Keratinocyte (primary cell): ENCODE results near the gene ECI1. TPM values are rescaled to one million over a fixed set of nuclear protein-coding genes. Genes with fewer than 3 reads are reported as not detected.
A peak's percentile ranks its signal among the peaks of the same experiment; 100 is the strongest.

Experiments used
- DNase-seq: peaks from one replicate; pipeline ENCODE4 v3.0.0-alpha.2; 2011; ENCODE audit warnings: low read depth, missing footprints, low spot score
- FAIRE-seq: peaks from 2 replicates; lab custom pipeline; 2011; peaks lifted over from hg19 to GRCh38; lab: Jason Lieb, UNC
- H2AFZ ChIP-seq: 2 replicates; pipeline ENCODE4 v1.6.0; 2012; ENCODE audit warnings: low read length, control low read depth, inconsistent platforms; ENCODE audit not compliant: control insufficient read depth
- H3K27ac ChIP-seq: 2 replicates; pipeline ENCODE4 v1.5.1; 2011; ENCODE audit warnings: low read length; ENCODE audit not compliant: control insufficient read depth, insufficient read depth
- H3K27me3 ChIP-seq: 3 replicates; pipeline ENCODE4 v1.6.0; 2011; ENCODE audit warnings: low read length; ENCODE audit not compliant: control insufficient read depth, insufficient read depth; ENCODE audit errors: extremely low read depth
- H3K36me3 ChIP-seq, 2 experiments: 2 replicates in 1 of 2; 3 replicates in 1 of 2; pipeline ENCODE4 v1.5.1; 2011; ENCODE audit warnings: low read length in 2 of 2, mild to moderate bottlenecking in 1 of 2; ENCODE audit not compliant: control insufficient read depth in 2 of 2, insufficient read depth in 2 of 2; ENCODE audit errors: extremely low read depth in 1 of 2
- H3K4me1 ChIP-seq: 3 replicates; pipeline ENCODE4 v1.5.1; 2011; ENCODE audit warnings: low read length; ENCODE audit not compliant: control insufficient read depth, insufficient read depth; ENCODE audit errors: extremely low read depth
- H3K4me2 ChIP-seq: 3 replicates; pipeline ENCODE4 v1.6.0; 2011; ENCODE audit warnings: low read depth, low read length; ENCODE audit not compliant: control insufficient read depth, insufficient read depth; ENCODE audit errors: extremely low read depth
- H3K4me3 ChIP-seq, 3 experiments: fragments of 200-600 bp in 1 of 3; sonication (generic) in 1 of 3; 2 replicates in 2 of 3; 3 replicates in 1 of 3; pipeline ENCODE4 v1.5.1; 2011 to 2016; ENCODE audit warnings: low read length in 3 of 3, mild to moderate bottlenecking in 3 of 3, control low read depth in 2 of 3, inconsistent platforms in 1 of 3, low read depth in 1 of 3, mixed read lengths in 1 of 3, mixed run types in 1 of 3, moderate library complexity in 1 of 3; ENCODE audit not compliant: control insufficient read depth in 2 of 3, insufficient read depth in 2 of 3; ENCODE audit errors: extremely low read depth in 1 of 3
- H3K79me2 ChIP-seq: 2 replicates; pipeline ENCODE4 v1.6.0; 2012; ENCODE audit warnings: low read length; ENCODE audit not compliant: control insufficient read depth, insufficient read depth
- H3K9ac ChIP-seq: 3 replicates; pipeline ENCODE4 v1.6.0; 2011; ENCODE audit warnings: low read length; ENCODE audit not compliant: control insufficient read depth, insufficient read depth; ENCODE audit errors: extremely low read depth
- H3K9me1 ChIP-seq: 3 replicates; pipeline ENCODE4 v1.6.0; 2011; ENCODE audit warnings: low read length; ENCODE audit not compliant: control insufficient read depth, insufficient read depth; ENCODE audit errors: extremely low read depth
- H3K9me3 ChIP-seq: 2 replicates; pipeline ENCODE4 v1.5.1; 2012; ENCODE audit warnings: low read depth, low read length; ENCODE audit not compliant: control insufficient read depth
- H4K20me1 ChIP-seq: 3 replicates; pipeline ENCODE4 v1.6.0; 2011; ENCODE audit warnings: low read length; ENCODE audit not compliant: control insufficient read depth, insufficient read depth; ENCODE audit errors: extremely low read depth
- EZH2 ChIP-seq: IDR thresholded peaks from one replicate; pipeline ENCODE4 v1.6.1; 2012; ENCODE audit warnings: inconsistent platforms, mild to moderate bottlenecking, low read length, moderate library complexity
- dilution Hi-C: fragments of 300-500 bp; cut with MboI; formaldehyde crosslinking; loops from one replicate; pipeline ENCODE4 v1.7.0; 2020; ENCODE audit warnings: low sequenced_read_pairs; ENCODE audit not compliant: extremely low pct_ligation_motif_present
- polyA minus RNA-seq, 3 experiments: library from RNA; depleted of rRNA, polyadenylated mRNA; stranded (reverse); fragments of >200 nt; gene quantifications; 1 replicate in 1 of 3; 2 replicates in 1 of 3; 3 replicates in 1 of 3; pipeline ENCODE4 v1.2.3, GENCODE V29; 2011
- polyA plus RNA-seq, 5 experiments: library from polyadenylated mRNA; depleted of rRNA in 3 of 5; stranded (reverse) in 3 of 5; stranded (forward) in 1 of 5; unstranded in 1 of 5; fragments of >200 nt; gene quantifications; 1 replicate in 1 of 5; 2 replicates in 3 of 5; 3 replicates in 1 of 5; pipeline versions ENCODE4 v1.2.1 to v1.2.3, GENCODE V29; 2011 to 2012; ENCODE audit warnings: missing spikeins in 2 of 5, low read depth in 1 of 5, low replicate concordance in 1 of 5
- TF ChIP-seq, protein P1 (sequence below), 3 experiments: IDR thresholded peaks in 1 of 3; conservative IDR thresholded peaks in 1 of 3; optimal IDR thresholded peaks in 1 of 3; 2 replicates in 2 of 3; 3 replicates in 1 of 3; pipeline versions ENCODE3 to v1.5.1; 2011; ENCODE audit warnings: low read length in 3 of 3, mild to moderate bottlenecking in 3 of 3, moderate library complexity in 2 of 3, control low read depth in 1 of 3, inconsistent platforms in 1 of 3; ENCODE audit not compliant: insufficient read depth in 2 of 3; ENCODE audit errors: extremely low read depth in 1 of 3

The ECI1 gene, protein sequence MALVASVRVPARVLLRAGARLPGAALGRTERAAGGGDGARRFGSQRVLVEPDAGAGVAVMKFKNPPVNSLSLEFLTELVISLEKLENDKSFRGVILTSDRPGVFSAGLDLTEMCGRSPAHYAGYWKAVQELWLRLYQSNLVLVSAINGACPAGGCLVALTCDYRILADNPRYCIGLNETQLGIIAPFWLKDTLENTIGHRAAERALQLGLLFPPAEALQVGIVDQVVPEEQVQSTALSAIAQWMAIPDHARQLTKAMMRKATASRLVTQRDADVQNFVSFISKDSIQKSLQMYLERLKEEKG
- polyA plus RNA-seq (19.7 to 32.0 TPM (median 24.2 TPM) in 3 replicates), polyA minus RNA-seq (7.7 to 10.4 TPM (median 9.4 TPM) in 3 replicates)
- 27.0 TPM for polyA plus RNA-seq (2011; ENCODE audit: low read depth)
- 14.3 and 36.6 TPM in 2 replicates for polyA plus RNA-seq (2011; cell fraction: cytosol; rRNA removed)
- polyA plus RNA-seq (2011; cell fraction: nucleus; rRNA removed): 20.6 and 22.0 TPM in 2 replicates
- 33.3 and 36.9 TPM in 2 replicates for polyA plus RNA-seq (2012; ENCODE audit: low replicate concordance)
- polyA minus RNA-seq (2011; cell fraction: cytosol; rRNA and poly(A)+ RNA removed): 36.6 TPM
- 10.8 and 10.9 TPM in 2 replicates for polyA minus RNA-seq (2011; cell fraction: nucleus; rRNA and poly(A)+ RNA removed)

DNA sequence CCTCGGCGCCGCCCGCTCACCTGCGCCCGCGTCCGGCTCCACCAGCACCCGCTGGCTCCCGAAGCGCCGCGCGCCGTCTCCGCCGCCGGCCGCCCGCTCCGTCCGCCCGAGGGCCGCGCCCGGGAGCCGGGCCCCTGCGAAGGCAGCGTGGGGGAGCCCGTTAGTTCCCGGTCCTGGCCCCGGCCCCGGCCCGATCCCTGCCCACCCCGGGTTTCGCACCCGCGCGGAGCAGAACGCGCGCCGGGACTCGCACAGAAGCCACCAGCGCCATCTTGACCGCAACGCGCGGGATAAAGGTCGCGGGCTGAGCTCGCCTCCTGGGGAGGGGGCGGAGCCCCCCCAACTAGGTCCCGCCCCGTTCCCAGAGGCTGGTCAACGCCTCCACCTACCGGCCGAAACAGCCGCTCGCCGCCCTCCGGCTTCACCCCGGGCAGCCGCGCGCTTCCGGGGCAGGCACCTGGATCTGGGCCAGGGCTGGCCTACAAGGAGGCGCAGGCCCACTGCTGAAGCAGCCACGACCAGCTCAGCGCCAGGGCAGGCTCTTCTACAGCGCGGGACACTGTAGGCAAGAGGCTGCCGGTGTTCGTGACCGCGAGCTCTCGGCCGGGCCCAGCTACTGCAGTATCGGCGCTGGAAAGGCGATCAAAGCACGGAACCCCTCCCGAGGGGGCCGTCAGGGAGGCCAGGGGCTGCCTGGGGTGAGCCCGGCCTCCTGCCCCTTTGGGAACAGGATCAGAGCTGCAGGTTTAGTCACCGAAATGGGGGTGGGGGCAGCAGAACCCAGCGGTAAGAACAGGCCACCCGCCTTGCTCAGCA lies at the start of gene ECI1:
Gene ECI1, minus strand, starts transcription at position 292 of the 816 bp plus-strand sequence. Its CDS starts 21 bp downstream, at position 271.
- dilution Hi-C loops: no loop called here
- peak; percentile 5 for FAIRE-seq

DNA sequence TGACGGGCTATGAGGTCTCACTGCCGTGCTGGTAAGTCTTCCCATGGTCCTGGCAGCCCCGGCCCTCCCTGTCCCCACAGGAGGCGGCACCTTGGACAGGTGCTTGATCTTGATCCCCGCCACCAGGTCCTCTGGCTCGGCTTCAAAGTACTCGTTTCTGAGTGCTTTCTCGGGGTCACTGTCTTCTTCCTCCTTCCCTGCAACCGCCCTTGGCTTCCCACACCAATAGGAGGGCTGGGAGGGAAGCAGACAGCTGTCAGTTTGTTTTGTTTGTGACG lies 48.5 kb upstream of the ECI1 start:
- H3K4me2 ChIP-seq: no peak overlapping the region
- no peaks in the 10 kb centered on the region for H3K9me3 ChIP-seq
- H4K20me1 ChIP-seq: no peaks in the 10 kb centered on the region
- FAIRE-seq (no peak), DNase-seq (no peak)
- no peaks in the 10 kb centered on the region for H3K79me2 ChIP-seq
- no peak overlapping the region for H3K4me3 ChIP-seq
- H3K27me3 ChIP-seq: peaks cover 4% of the 10 kb centered on the region
- H3K27ac ChIP-seq: no peak overlapping the region
- H3K9ac ChIP-seq: no peak overlapping the region
- TF ChIP-seq EZH2: no peak
- TF ChIP-seq, protein P1, sequence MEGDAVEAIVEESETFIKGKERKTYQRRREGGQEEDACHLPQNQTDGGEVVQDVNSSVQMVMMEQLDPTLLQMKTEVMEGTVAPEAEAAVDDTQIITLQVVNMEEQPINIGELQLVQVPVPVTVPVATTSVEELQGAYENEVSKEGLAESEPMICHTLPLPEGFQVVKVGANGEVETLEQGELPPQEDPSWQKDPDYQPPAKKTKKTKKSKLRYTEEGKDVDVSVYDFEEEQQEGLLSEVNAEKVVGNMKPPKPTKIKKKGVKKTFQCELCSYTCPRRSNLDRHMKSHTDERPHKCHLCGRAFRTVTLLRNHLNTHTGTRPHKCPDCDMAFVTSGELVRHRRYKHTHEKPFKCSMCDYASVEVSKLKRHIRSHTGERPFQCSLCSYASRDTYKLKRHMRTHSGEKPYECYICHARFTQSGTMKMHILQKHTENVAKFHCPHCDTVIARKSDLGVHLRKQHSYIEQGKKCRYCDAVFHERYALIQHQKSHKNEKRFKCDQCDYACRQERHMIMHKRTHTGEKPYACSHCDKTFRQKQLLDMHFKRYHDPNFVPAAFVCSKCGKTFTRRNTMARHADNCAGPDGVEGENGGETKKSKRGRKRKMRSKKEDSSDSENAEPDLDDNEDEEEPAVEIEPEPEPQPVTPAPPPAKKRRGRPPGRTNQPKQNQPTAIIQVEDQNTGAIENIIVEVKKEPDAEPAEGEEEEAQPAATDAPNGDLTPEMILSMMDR (optimal IDR thresholded peaks at IDR 0.05 in 1 of 3, IDR thresholded peaks at IDR 0.05 in 1 of 3, conservative IDR thresholded peaks at IDR 0.05 in 1 of 3; ENCODE audit: extremely low read depth in 1 of 3, insufficient read depth in 2 of 3, low read length in 3 of 3): no peak
- H3K9me1 ChIP-seq: no peaks in the 10 kb centered on the region
- no peak overlapping the region for H2AFZ ChIP-seq
- H3K36me3 ChIP-seq: no peaks in the 10 kb centered on the region
- dilution Hi-C loops: no loop called here
- no peaks in the 10 kb centered on the region for H3K4me1 ChIP-seq

More for the DNA sequence above, at the start of gene ECI1:
- peaks cover 17% of the 10 kb centered on the region for H3K4me1 ChIP-seq
- no peaks in the 10 kb centered on the region for H3K9me3 ChIP-seq
- H3K4me3 ChIP-seq: peak within 1 kb of the TSS; percentile 54 to 68 (median 64)
- no peak within 1 kb of the TSS for H2AFZ ChIP-seq
- H3K9me1 ChIP-seq: no peaks in the 10 kb centered on the region
- H3K79me2 ChIP-seq: peaks cover 17% of the 10 kb centered on the region
- TF ChIP-seq, protein P1 (optimal IDR thresholded peaks at IDR 0.05 in 1 of 3, IDR thresholded peaks at IDR 0.05 in 1 of 3, conservative IDR thresholded peaks at IDR 0.05 in 1 of 3; ENCODE audit: extremely low read depth in 1 of 3, insufficient read depth in 2 of 3, low read length in 3 of 3): peak in 2 of 3 experiments; percentile 53 to 55
- no peak for TF ChIP-seq EZH2
- H3K27ac ChIP-seq: peak within 1 kb of the TSS; percentile 73
- no peak for DNase-seq
- no peaks in the 10 kb centered on the region for H3K27me3 ChIP-seq
- peak within 1 kb of the TSS; percentile 80 for H3K9ac ChIP-seq
- peaks cover 14% of the 10 kb centered on the region for H4K20me1 ChIP-seq
- H3K36me3 ChIP-seq: peaks cover 19 to 26% of the 10 kb centered on the region in 2 experiments
- H3K4me2 ChIP-seq: peak within 1 kb of the TSS; percentile 74
